GM18519 (cell line): ENCODE measurements around the gene LMX1B.

Experiments
- ATAC-seq: cut with Tn5 transposase; IDR thresholded peaks from one replicate; pipeline ENCODE4 v1.9.1; 2021; ENCODE audit warnings: mild to moderate bottlenecking, moderate library complexity; ENCODE audit not compliant: unreplicated experiment, low FRiP score

Gene LMX1B

DNA sequence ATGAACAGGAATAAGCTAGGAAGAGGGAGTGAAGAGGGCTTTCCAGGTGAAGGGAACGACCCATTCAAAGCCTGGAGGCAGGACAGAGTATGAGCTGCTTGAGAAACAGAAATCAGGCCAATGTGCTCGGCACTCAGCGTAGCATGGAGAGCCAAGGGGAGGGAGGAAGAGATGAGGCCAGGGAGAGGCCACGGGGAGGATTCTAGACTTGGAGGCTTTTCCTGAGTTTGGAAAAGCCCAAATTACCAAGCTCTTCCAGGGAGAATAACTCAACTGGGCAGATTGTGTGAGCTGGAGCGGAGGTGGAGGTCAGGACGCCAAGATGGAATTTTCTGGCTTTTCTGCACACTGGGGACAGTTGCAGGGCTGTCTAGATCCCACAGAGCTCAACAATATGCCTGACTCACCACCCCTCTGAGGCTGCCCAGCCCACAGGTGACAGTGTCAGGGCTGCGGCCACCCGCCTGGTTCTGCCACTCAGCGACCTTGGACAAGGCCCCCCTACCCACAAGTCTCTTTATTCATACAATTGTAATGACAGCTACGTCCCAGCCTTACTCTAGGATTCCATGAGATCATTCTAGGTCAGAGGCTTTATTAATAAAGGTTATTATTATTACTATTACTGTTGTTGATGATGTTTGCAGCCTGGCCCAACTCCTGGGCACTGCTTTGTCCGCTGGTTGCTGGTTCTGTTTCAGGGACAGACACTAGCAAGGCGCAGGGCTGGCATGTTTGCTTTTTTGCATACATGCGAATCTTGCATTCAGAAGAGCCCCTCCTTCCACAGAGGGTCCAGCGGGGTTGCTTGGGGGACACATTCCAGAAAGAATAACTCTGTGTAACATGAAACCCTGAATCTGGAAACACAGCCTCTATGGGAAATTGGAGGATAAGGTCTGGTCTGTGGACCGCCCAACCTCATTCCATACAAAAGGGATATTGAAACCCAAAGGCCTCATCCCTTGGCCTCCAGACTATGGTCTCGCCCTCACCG, 9.4 kb upstream of the LMX1B start:
- ATAC-seq: no peak

DNA sequence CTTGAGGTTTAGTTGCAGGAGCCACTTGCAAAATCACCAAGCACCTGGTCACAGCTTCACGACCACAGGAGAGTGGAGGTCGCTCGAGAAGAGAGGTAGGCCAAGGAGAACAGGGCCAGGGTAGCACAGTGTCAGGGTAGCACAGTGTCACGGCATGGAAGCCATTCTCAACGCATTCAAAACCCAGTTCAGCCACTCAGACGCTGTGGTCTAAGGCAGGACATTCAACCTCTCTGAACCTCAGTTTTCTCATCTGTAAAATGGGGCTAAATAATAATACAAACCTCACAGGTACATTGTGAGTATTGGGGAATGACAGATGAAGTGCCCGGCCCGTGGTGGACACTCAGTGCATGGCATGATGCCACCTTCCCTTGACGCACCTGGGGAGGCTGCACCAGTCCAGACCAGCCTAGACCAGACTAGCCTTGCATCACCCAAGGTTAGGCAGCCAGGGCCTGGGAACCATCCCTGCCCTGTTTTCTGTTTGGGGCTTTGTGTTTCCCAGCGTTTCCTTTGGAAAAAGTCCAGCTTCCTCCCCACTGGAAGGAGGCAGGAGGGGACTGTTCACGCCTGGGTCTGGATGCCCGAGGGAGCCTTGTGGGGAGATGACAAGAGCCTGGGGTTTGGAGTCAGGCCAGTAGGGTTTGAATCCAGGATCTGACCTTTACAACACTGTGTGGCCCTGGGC, 7.8 kb upstream of the LMX1B start:
- no peak for ATAC-seq

DNA sequence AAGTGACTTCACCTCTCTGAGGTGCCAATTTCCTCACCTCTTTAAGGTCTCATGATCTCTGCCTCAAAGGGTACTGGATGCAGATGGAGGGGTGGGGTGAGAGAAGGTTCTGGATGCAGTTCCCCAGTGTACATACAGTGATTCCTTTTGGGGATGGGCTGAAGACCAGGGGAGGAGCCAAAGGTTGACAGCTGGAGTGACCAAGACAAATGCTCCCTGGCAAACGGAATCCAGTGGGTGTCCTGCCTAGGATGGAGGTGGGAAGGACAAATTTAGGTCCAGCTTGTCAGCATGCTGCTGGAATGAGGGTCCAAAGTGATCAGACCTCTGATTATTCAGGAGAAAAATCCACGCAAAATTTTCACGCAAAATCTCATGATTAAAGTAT, 7.3 kb upstream of the LMX1B start:
- ATAC-seq: no peak

DNA sequence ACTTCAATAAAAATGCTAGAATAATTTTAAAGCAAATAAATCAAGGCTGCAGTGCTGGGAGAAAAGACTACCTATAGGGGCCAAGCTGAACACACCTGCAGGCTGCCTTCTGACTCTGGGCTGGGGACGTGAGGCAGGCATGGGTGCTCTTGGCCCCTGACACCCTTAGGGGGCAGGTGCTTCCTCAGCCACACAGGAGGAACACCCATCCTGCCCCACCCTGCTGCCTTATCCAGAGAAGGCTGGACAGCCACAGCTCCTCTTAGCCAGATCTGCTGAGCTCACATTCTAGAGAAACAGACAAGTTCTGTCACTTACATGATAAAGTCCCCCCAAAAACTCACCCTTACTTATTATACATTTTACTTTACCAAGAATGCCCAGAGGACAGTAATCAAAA, 6.6 kb upstream of the LMX1B start:
- ATAC-seq: no peak

DNA sequence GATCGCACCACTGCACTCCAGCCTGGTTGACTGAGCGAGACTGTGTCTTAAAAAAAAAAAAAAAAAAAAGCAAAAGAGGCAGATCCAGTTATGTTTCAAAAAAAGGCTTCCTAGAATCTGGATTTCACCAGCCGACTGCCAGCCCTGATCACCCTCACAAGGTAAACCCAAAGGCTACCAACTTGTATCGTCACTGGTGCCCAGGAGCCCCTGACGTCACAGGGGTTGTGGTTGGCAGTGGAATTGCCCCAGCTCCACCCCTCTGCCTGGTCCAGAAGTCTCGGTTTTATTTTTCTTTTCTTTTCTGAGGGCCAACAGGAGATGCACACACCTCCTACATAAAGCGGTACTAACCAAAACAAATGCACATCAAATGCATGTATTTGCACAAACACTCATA, 6.0 kb upstream of the LMX1B start:
- no peak for ATAC-seq

DNA sequence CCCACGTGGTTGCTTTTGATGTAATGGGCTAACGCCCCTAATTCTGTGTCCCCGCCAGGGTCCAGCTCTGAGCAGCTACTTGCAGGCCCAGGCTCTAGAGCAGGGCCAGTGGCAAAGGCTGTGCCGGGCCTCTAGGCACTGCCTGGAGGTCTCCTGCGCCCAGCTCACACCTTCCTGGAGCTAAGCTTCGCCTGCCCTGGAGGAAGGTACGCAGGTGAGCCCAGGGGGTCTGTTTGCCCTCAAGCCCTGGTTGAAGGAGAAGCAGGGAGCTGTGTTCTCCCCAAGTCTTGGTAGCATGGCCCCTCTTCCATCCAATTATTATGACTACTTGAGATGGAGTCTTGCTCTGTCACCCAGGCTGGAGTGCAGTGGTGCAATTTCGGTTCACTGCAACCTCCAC, 5.2 kb upstream of the LMX1B start:
- ATAC-seq: no peak

DNA sequence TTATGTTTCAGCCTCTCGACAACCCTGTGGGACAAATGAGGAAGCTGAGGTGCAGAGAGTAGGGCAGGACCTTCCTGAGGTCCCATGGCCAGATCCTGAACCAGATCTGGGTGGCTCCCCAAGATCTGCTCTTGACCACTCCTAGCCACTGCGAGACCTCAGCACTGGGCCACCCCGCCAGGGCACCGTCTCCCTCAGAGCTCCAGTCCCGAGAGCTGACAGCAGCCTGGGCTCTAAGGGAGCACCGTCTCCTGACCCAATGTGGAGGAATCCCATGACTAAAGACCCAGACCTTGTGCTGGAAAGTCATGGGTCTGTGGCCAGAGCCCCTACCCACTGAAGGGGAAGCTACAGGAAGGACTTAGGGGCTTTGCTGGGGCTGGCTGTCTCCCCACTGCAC, 4.5 kb upstream of the LMX1B start:
- no peak for ATAC-seq

DNA sequence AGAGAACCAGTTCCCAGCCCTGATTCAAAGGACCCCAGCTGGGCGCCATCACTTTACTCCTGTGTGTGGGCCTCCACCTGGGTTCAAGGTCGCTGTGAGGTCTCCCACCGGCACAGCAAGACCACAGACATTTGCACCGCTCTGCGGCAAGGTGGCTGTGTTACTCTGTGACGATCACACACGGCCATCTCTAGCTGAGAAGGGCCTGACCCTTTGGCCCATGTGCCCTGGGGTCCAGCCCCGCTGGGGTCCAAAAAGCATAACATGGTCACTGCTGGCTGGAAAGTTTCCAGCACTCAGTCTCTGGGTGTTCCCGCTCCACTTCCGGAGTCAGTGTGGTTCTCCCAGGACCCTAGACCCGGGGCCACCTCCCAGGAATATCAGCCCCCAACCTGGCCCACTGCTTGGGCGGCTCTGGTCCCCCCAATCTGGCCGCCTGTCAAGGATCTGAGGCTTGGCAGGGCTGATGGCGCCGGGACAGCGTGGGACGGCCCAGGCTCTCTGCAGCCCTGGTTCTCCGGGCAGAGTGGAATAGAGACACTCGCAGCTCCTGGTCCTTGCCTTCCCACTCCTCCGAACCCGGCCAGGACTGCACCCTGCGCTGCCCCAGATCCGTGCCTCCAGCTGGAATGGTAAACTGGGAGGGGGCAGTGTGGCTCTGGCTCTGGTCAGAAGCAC, 3.9 kb upstream of the LMX1B start:
- no peak for ATAC-seq

DNA sequence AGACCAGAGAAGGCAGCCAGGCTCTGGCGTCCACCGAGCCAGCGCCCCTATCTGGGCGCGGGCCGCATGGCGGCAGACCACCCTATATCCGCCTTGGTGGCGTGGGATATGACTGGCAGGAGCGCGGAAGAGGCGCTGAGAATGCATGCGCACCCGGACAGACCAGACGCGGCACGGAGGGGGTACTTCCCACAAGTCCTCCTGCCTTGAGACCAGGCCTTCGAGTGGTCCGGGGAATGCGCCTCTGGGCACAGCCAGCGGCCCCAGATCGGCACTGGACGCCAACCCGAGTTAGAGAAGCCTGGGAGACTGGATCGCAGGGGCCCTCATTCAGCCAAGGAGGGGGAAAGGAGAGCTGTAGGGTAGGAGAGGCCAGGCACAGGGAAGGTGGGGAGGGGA, 2.5 kb upstream of the LMX1B start:
- ATAC-seq: no peak

DNA sequence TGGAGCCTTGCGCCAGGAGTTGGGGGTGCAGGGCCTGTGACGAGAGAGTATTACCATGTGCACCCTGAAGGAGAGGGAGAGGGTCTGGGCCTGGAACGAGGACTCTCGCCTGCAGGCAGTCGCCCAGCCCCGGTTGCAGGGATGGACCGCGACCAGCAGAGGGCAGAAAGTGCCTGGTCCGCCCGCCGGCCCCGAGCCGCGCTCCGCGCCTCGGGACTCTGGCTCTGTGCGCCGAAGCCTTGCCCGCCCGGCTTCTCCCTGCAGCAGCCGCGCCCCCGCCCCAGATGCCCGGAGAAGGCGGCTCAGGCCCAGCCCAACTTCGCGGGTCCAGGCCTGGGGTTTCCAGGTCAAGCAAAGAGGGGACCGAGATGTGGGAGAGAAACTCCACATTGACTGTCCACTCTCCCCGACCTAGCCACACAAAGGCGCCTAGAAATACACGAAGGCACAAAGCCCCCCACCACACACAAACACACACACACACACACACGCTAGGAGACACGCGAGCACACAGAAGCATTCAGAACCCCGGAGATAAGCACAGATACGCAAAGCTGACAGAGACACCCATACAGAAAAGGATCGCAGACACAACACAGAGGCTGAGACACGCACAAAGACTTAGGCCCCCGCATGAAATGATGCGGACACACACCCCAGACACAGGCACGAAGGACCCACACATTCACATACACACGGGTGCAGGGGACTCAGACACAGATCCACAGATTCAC, 2.0 kb upstream of the LMX1B start:
- no peak for ATAC-seq

DNA sequence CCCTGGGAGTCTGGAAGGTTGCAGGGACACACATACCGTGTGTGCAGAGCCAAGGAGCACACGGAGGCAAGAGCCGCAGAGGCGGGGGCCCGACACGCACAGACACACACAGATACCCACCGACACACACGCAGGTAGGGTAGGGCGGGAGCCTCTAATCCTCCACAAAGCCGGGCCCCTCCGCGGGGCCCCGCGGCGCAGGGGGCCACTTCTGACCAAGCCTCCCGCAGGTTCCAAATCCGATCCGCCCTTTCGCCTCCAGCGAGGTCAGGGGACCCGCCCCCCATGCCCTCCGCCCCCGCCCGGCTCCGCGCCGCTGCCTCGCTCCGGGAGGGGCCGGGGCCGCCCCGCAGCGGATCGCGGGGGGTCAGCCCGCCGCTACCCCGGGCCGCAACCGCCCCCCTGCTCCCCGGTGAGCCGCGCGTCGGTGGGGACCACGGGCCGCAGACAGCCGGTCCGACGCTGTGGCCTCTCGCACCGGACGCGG, 1.4 kb upstream of the LMX1B start:
- ATAC-seq: no peak

DNA sequence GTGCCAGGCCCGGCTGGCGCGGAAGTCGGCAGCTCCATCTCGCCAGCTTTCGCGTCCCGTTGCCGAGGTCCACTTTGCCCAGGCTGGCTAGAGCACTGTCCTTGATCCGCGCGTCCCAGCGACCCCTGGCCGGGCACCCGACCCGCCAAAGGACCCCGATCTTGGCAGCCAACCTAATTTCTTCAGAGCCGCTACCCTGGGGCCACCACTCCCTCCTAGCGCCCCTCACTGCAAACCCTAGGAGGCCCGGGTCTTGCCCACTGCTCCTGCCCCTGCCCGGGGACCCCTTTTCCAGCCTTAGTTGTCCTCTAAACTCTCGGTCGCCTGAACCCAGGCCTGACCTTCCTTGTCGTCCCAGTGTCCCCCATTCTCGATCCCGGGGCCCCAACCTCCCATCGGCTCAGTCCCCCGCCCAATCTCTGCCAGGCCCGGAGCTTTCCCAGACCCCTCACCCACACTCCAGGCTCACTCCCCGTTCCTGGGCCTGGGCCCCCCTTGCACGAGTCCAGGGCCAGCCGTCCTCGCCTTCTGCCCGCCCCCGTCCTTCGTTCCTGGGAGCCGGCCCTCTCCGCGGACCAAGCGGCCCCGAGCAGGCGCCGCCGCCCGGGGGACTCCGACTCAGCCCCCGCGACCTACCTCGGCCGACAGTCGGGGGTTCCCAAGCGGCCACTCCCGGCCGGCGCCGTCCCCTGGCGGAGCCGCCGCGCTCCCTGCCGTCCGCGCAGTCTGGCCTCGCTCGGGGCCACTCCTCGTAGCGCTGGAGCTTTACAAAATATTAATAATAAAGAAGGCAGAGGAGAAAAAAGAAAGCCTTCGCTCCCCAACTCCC, 701 bp upstream of the LMX1B start:
- ATAC-seq: no peak

DNA sequence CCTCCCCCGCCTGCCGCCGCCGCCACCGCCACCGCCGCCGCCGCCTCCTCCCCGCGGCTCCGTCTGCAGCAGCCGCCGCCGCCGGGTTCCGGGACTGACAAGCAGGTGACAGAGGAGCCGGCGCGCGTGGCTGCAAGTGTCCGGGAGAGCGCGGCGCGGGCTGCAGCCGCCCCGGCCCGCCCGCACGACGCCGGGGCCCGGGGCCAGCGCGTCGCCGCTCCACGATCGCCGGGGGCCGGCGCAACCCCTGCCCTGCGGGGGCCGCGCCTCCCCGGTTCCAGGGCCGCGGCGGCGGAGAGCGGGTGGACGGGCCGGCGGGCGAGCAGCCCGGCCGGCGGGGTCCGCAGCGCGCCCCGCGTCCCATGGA, 343 bp downstream of the LMX1B start:
- no peak for ATAC-seq

DNA sequence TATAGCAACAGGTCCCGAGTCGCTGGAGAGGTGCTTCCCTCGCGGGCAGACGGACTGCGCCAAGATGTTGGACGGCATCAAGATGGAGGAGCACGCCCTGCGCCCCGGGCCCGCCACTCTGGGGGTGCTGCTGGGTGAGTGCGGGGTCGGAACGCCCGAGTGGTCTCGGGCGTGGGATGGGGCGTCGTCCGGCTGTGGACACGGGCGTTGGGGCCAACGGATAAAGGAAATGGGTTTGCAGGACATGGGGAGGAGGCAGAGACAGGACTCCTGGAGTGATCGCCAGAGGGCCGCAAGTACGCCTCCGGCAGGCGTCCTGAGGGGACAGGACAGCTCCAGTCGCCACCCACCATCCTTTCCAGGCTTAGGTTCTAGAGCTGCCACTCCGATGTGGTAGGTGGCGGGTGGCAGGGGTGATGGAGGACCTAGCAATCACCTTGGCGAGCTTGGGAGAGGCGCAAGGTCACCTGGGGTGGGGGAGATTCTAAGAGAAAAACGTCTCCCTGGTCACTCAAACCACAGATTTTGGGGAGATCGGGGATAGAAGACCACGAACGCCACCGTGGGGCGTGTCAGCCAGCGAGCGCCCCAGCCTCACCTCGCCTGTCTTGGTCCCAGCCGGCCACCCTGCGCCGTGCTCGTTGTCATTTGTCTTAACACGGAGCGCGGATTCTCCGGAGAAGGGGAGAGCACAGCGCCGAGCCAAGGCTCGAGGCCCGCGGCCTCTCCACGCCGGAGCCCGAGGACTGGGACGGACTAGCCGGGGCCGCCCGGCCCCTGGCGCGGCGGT, 922 bp downstream of the LMX1B start:
- no peak for ATAC-seq

DNA sequence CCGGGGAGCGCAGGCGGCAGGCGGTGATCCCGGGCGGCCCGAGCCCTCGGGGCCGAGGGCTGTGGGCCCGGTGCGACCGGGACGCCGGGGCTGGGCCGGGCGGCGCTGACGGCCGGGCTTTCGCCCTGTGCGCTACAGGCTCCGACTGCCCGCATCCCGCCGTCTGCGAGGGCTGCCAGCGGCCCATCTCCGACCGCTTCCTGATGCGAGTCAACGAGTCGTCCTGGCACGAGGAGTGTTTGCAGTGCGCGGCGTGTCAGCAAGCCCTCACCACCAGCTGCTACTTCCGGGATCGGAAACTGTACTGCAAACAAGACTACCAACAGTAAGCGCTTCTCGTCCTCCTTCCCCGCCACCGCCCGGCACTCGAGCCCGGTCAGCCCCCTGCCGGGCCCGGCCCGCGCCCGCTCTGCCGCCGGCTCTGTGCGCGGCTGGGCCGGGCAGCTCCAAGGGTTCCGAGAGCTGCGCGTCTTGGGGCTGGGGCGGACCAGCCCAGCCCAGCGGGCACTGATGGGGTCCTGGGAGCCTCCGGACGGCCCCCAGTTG, 1.6 kb downstream of the LMX1B start:
- no peak for ATAC-seq

DNA sequence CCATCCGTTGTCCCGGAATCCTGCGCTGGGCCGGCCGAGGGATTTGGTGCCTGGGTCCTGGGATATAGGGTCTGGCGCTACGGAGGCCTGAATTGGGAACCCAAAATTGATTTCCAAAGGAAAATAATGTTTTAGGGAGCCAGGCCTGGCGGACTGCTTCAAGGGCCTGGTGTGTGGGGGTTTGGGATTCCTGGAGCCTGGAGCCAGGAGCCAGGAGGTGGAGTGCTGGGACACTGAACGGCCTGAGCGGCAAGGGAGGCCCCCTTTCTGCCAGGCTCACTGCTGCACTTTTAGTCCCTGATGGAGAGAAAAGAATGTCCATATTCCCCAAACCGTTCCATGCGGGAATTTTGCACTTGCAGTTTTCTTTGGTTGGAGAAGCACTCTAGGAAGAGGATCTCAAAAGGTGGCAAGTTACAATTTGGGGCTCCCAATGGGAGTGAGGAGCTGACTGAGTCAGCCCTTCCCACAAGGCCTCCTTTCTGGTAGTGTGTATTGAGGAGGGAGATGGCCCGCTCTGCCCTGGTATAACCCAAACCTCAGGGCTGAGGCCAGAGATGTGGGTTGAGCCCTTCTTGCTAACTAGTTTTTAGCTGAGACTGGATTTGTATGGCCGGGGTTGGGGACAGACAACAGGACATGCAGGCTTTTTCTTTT, 2.2 kb downstream of the LMX1B start:
- no peak for ATAC-seq

DNA sequence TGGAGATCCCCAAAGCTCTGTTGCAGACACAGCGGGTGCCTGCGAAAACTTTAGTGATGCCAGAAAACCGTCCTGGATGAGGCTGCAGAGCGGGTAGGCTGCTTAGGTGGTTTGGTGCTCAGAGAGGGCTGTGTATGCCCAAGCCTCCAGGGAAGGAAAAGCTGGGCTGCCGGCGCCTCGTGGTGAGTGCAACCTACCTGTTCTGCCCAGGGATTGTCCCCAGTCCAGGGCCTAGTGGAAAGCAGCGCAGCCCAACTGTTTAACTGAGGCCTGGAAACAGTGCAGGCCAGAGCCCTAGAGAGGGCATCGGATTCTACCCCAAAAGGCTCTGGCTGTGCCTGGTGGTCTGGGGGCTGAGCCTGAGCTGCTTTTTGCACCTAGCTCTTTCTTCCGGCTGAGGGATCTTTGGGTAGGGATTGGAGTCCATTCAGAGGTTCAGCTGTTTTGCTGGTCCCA, 2.8 kb downstream of the LMX1B start:
- no peak for ATAC-seq
